GM10248 (cell line): Measurements from ENCODE around the gene LDB2.

Experiments
- CTCF ChIA-PET: fragments of 300-600 bp; sonication (Branson Sonifier 250); formaldehyde crosslinking; extraction: SDS; loops from one replicate; lab custom pipeline; 2021; ENCODE audit warnings: antibody characterized with exemption; lab: Yijun Ruan, JAX
- POLR2A ChIA-PET: fragments of 350-650 bp; sonication (Branson Sonifier 250); formaldehyde crosslinking; extraction: SDS; loops from one replicate; lab custom pipeline; 2020; ENCODE audit warnings: antibody characterized with exemption; lab: Yijun Ruan, JAX
- DNase-seq: peaks from one replicate; pipeline ENCODE4 v3.0.0; 2012; ENCODE audit errors: extremely low spot score
- TF ChIP-seq, protein P1 (sequence below): IDR thresholded peaks from 2 replicates; pipeline ENCODE4 v1.5.1; 2012; ENCODE audit warnings: mild to moderate bottlenecking, low read depth; ENCODE audit errors: extremely low read depth, missing control alignments, control extremely low read depth

LDB2 gene

DNA sequence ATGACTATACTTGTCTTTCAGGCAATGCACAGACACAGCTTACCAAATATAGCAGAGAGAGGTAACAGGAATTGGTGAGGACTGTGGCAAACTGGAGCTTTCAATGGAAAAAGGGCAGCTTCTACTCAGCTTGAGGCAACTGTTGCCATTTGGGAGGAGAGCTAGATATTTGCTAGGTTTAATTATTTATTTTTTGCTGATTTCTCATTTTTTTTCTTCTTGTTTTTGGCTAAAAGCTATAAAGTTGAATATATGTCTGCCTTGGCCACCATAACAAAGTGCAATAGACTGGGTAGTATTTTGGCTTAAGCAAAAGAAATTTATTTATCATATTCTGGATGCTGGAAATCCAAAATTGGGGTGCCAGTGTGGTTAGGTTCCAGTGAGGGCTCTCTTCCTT, 93.9 kb downstream of the LDB2 start:
- ChIA-PET POLR2A (no interaction called here), CTCF (interaction anchor here (0.8 to 3.2 kb wide), 3 partner anchors 9 to 16 kb away, joined by 3 to 18 read pairs (median 3); no protein-coding TSS in a partner anchor)
- TF ChIP-seq, protein P1, sequence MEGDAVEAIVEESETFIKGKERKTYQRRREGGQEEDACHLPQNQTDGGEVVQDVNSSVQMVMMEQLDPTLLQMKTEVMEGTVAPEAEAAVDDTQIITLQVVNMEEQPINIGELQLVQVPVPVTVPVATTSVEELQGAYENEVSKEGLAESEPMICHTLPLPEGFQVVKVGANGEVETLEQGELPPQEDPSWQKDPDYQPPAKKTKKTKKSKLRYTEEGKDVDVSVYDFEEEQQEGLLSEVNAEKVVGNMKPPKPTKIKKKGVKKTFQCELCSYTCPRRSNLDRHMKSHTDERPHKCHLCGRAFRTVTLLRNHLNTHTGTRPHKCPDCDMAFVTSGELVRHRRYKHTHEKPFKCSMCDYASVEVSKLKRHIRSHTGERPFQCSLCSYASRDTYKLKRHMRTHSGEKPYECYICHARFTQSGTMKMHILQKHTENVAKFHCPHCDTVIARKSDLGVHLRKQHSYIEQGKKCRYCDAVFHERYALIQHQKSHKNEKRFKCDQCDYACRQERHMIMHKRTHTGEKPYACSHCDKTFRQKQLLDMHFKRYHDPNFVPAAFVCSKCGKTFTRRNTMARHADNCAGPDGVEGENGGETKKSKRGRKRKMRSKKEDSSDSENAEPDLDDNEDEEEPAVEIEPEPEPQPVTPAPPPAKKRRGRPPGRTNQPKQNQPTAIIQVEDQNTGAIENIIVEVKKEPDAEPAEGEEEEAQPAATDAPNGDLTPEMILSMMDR: no peak
- no peak for DNase-seq

DNA sequence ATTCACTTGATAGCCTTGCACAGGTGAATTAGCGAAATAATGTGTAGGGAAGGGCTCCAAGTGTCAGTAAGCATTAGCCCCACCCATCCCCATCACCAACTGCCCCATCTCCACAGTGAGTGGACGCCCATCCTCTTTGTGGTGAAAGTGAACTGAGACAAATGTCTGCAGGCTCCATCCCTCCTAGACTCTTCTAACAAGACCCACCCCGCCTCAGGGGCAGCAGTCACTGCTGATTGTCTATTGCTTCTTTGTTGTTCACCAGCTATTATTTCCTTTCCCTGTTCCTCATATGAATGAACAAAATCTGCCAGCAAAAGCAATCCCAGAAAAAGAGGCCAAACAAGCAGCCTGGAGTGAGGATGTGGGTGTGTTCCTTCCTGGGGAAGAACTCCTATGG, 96.4 kb downstream of the LDB2 start:
- DNase-seq: no peak
- POLR2A ChIA-PET: no interaction called here
- TF ChIP-seq, protein P1: no peak
- CTCF ChIA-PET: interaction anchor here (3.2 kb wide), 1 partner anchor 9 kb away, joined by 18 read pairs; no protein-coding TSS in a partner anchor

DNA sequence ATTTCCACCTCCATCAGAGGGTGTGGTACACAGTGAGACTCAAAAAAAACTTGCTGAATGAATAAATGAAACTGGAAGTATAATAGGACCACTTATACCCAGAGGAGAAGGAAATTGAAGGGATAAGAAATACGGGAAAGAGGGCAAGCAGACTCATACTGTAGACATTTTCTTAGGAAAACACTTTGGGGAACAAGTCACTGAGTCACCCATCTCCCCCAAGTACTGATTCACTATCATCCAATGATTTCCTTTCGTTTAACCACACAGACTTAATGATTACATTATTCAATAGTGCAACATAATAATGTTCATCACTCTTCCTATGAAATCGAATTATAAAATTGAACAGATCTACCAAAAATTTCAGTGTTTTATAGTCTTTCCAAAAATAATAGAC, 97.1 kb downstream of the LDB2 start:
- TF ChIP-seq, protein P1: no peak
- ChIA-PET POLR2A (no interaction called here), CTCF (interaction anchor here (2.0 kb wide), 1 partner anchor 9 kb away, joined by 6 read pairs; no protein-coding TSS in a partner anchor)
- no peak for DNase-seq

DNA sequence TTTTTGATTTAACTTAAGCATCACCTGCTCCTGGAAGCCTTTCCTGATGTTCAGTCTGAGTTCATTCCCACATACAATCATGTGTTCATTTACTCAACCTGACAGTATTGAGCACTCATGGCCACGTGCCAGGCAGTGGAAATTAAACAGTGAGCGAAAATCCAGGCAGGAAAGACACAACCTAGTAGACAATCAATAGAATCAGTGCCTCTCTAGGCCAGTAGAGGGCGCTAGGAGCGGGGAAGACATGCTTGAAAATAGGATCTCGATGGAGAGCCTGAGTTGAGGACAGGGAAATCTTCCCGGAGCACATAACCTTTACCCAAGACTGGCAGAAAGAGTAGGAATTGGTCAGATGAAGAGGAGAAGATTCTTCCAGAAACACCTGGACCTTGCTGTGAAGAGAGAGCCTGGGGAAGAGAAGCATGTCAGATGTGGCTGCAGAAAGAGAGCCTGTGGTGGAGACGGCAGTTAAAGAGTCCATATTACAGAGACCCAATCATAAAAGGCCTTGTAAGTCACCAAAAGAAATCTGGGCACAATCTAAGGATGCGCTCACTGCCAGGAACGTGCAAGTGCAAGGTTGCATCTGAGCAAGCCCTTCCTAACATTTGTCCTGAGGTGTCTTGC, 103.5 kb downstream of the LDB2 start:
- TF ChIP-seq, protein P1: peak; percentile 37
- DNase-seq: peak; percentile 24
- POLR2A ChIA-PET: no interaction called here
- CTCF ChIA-PET: interaction anchor here (0.7 to 4.3 kb wide), 16 partner anchors 8 to 1800 kb away, joined by 3 to 18 read pairs (median 4); no protein-coding TSS in a partner anchor

DNA sequence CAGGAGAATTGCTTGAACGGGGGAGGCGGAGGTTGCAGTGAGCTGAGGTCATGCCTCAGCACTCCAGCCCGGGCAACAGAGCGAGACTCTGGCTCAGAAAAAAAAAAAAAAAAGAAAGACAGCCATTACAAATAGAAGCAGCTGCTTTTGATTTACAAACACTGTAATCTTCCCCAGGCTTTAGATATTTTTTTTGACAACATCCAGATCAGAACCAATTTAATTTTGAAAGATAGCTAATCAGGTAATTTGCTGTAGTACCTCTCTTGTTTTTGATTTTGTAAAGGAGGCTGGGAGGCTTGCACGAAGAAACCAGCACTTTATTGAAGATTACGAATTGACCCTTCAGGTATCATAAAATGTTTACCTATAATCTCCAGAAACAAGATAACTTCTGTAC, 107.0 kb downstream of the LDB2 start:
- ChIA-PET CTCF (interaction anchor here (0.8 to 4.3 kb wide), 6 partner anchors 9 to 533 kb away, joined by 3 to 18 read pairs (median 4); no protein-coding TSS in a partner anchor), POLR2A (no interaction called here)
- no peak for DNase-seq
- TF ChIP-seq, protein P1: no peak

DNA sequence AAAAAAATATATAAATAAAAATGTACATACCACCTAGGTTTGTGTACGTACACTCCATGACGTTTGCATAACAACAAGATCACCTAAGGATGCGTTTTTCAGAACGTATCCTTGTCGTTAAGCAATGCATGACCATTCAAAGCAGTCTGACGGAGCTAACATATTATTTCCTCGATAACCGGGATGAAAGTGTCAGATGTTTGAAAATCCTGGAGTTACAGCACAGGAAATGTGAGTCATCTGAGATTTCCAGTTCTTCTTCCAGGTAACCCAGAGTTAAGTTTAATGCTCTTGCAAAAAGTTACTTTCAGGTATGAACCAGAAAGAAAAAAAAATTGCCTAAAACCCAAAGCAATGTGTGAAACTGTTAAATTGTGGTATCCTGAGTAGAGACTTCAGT, 107.9 kb downstream of the LDB2 start:
- POLR2A ChIA-PET: no interaction called here
- no peak for DNase-seq
- TF ChIP-seq, protein P1: no peak
- CTCF ChIA-PET: no interaction called here
